Activated CD4-positive, alpha-beta T cell treated with anti-CD3 and anti-CD28 coated beads, Interleukin-2, amount 50 U/mL, for 16 hours (primary cell): ENCODE measurements around the gene MTCH1.
A peak's percentile ranks its signal among the peaks of the same experiment; 100 is the strongest.
"Not testable (repeated sequence)": the region's sequence is repeated elsewhere in the genome, so short reads cannot be mapped to it uniquely, and the experiment has no call there.

Experiments
- DNase-seq: peaks from one replicate; pipeline ENCODE4 v3.0.0-alpha.2; 2020

Gene MTCH1

DNA sequence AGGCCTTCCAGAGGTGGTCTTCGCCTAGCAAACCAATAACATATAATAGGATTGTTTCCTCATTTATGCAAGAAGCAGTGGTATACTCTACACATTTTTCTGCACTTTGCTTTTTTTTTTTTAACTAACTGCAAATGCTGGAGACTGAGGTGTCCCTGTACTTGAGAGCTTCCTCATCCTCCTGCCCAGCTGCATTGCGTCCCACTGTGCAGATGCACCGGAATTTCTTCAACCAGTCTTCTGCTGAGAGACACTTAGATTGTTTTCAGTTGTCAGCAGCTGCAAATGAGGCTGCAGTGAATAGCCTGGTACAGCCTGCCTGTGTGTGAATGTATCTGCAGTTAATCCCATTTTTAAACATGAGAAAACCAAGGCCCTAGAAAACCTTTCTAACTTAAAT, 31.0 kb upstream of the MTCH1 start:
- DNase-seq: no peak

DNA sequence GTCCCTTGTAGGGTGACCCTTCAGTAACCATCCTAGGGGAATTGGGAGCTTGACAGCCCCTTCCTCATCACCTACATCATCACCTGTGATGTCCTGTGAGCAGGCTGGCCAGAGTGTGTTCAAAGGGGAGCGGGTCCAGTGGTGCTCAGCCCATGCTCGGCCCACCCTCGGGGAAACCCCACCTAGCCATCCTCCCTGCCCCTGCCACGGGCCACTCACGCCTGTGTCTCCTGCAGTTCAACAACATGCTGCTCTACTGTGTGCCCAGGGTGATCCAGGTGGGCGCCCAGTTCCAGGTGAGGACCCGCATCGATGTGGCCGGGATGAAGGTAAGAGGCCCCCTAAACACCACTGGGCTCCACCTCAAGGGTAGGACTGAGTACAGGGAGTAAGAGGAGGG, 29.5 kb upstream of the MTCH1 start:
- DNase-seq: no peak

DNA sequence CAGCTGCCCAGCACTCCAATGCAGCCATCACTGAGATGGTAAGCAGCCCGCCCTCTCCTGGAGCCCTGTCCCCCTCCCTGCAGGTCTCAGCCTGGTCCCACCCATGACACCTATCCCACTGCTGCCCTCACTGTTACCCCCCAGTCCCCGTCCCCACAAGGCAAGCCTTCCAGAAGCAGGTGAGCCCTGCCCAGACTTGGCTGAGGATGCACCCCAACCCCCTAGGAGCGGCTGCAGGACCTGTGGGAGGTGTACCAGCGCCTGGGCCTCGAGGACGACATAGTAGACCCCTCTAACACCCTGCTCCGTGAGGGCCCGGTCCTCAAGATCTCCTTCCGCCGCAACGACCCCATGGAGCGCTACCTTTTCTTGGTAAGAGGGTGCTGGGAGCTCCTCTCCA, 28.7 kb upstream of the MTCH1 start:
- no peak for DNase-seq

DNA sequence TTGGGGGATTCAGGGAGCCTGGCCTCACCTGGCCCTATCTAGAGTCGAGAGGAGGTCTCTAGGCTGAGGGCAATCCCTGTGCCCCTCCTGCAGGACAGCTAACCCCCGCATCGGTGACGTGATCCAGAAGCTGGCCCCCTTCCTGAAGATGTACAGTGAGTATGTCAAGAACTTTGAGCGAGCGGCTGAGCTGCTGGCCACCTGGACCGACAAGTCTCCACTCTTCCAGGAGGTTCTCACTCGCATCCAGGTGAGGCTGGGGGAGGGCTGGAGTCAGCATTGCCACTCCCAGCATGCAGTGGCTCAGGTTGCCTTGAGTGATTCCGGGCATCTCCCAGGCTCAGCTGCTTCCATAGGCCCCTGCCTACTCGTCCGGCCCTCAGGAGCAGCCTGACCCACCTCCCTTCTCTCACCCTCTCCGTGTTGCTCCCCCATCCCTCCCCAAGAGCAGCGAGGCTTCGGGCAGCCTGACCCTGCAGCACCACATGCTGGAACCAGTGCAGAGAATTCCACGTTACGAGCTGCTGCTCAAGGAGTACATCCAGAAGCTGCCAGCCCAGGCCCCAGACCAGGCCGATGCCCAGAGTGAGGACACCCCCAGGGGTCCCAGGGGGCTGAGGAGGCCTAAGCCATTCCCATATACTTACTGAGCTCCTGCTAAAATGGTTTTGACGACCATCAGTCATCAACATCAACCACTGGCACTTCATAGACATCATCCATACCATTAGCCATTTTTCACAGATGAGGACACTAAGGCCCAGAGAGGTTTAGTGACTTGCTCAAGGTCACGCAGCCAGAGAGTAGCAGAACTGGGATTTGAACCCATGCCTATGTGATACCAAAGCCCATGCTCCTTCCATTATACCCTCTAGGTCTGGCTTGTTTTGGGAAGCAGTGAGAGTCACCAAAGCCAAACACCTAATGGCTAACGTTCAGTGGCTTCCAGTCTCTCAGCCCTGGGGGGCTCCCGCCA, 27.8 kb upstream of the MTCH1 start:
- DNase-seq: no peak

DNA sequence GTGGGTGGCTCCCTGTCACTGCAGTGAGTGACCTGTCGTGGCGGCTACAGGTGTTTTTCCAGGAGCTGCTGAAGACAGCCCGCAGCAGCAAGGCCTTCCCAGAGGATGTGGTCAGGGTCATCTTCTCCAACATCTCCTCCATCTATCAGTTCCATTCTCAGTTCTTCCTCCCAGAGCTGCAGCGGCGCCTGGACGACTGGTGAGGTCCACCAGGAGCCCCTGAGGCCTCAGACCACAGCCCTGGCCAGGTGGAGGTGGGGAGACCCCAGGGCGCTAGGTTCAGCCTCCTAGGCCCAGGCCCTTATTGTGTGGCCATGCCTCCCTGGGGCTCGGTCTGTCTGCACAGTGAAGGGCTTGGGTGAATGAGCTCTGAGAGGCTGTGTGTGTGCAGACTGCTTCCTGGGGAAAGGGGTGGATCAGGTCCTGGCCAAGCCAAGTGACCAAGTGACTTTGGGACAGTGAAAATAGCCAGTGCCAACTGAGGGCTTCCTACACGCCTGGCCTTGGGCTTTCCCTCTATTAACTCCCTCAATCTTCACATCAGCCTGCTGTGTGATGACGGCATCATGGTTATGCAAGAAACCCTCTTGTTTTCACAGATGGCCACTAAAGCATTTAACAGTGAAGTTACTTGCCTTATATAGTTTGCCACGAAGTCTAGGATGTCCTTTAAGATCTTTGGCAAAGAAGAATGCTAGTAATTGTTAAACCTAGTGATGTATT, 25.8 kb upstream of the MTCH1 start:
- DNase-seq: no peak

DNA sequence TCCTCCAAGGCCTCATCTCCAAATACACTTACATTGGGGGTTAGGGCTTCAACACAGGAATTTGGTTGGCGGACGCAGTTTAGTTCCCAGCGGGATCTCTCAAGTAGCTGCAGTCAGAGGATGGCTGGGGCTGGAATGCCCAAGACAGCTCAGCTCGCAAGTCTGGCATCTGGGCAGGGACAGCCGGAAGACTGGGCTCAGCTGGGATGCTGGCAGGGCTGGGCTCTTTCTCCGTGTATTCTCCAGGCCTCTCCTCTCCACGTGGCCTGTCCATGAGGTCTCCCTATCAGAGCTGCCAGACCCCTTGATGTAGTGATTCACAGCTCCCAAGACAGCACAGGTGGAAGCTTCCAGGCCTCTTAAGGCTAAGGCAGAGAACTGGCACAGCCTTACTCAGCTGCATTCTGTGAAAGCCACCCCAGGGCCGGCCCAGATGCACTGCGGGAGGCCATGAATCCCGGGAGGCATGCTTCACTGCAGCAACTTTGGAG, 24.5 kb upstream of the MTCH1 start:
- DNase-seq: no peak

DNA sequence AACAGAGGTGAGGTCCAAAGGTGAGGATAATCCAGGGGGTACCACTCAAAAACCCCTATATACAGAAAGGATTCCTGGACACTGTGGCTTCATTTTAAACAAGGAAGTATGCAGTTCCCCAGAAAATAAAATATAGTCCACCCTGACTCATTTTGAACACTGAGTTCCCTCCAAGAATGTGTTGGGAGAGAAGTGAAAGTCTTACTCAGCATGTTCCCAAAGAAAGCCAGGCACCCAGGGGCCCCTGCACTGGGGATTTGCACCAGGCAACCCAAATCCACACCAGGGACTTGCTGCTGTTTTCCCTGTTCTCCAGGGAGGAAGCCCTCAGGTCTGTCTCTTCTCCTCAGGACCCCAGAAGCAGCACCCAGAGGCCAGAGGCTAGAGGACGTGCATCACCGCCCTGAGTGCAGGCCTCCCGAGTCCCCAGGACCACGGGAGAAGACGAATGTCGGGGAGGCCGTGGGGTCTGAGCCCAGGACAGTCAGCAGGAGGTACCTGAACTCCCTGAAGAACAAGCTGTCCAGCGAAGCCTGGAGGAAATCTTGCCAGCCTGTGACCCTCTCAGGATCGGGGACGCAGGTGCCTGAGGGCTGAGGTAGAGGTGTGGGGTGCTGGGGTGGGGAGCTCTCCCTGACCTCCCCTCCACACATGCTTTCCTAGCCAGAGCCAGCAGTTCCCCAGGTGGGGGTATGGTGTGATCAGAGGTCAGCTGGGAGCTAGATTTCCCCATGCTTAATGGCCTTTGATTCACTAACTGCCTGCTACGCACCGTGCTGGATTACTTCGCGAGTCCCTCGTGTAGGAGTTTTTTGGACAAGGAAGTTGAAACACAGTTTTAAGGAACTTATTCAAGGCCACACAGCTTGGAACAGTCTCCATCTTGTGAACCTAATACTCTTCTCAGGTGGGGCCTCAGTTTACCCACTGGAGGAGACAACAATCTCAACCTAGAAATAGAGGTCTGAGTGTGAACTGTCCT, 22.8 kb upstream of the MTCH1 start:
- DNase-seq: no peak

DNA sequence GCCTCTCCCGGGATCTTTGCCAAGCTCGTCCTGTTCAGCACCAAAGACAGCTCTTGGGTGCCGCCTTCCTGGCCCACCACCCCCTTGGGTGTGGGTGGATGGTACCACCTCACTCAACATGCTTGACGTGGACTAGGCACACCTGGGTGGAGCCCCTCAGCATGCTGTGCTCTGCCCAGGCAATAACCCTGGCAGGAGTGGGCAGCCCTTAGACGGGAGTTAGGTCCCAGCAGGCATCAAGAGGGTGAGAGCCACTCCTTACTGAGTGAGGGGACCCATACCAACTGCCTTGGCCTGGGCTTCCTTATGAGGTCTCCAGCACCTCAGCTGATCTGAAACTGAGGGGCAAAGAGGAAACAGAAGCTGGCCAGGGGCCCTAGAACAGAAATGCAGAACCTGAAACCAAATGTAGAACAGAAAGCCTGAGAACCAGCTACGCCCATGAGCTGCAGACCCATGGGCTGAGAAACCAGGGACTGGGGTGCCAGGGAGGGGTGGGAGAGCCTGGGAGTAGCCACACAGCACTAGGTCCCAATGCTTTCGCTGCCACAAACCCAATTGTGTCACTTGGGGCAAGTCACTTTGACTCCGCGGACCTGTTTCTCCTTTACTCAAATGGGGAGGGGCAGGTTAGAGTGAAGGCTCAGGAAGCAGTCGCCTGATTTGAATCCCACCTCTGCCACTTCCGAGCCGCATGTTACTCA, 21.5 kb upstream of the MTCH1 start:
- peak; percentile 33 for DNase-seq

DNA sequence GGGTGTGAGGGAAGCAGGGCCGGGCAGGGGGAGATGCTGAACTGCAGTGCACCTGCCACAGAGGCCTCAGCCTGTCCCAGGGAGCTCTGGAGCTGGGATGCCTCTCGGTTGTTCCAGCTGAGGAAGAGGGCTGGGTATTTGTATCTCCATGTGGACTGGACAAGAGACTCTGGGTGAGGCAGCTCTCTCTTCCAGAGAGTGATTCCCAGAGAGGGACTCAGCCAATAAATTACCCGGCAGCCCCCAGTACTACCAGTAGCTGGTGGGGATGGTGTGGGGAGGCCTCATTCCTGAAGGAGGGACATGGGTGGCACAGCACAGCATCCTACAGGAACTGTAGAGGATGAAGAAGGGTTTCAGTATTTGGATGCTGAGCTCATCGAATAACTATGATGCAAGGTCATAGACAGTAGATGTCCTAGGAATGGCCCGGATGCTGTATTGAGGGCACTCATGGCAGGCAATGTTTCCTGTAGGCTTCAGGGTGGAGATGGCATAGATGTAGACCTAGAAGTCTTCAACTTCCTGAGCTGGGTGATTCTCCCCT, 20.9 kb upstream of the MTCH1 start:
- DNase-seq: no peak

DNA sequence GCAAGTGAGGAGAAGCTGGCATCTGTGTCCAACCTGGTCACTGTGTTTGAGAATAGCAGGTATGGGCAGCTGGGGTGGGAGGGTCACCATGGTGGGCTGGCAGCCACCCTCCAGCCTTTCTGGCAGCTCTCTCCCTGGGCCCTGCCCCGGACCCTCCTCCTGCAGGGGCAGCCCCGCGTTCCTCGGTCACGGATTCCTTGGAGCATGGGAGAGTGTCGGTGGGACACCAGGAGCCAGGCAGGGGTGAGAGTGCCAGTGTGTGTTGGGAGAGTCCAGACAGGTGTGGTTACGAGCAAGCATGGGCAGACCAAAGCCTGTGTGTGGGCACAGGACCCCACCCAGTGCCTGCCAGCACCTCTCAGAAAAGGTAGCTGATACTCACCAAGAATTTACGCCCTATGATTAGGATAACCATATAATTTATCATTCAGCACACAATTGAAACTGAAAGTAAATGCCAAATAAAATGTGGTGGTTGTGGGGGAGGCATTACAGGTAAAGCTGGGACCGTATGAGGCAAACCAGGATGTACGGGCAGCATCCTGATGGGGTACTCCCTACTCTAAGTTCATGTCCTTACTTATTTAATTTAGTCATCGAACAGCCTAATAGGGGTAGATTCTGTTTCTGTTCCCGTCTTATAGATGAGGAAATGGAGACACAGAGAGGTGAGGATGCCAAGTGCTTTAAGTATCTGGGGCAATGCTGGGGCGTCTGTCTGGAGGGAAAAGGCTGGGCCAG, 20.0 kb upstream of the MTCH1 start:
- no peak for DNase-seq

DNA sequence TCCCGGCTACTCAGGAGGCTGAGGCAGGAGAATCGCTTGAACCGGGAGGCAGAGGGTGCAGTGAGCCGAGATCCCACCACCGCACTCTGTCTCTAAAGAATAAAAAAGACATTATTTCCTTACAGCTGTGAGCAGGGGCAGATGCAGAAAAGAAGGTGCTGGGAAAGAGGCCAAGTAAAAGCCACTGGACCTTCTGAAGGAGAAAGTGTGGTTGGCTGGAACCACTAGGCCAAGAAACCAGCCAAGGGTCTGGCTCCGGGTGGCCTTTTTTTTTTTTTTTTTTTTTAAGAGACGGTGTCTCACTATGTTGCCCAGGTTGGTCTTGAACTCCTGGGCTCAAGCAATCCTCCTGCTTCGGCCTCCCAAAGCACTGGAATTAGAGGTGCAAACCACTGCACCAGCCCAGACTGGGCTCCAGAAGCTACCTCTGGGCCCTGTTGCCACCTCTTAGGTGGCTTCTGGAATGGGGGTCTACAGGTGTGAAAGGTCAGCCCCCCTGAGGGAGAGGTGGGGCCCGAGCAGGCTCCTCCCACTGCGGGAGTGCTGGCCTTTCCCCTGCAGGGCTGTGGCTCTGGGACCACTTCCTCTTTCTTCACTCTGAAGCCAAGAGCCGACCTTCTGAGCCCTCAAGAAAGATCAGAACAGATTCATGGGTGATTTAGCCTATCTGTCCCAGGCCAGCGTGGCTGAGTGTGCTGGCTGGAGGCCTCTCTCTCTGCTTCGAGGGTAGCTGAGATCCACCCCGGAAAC, 19.2 kb upstream of the MTCH1 start, which contains the start of gene FGD2:
Gene FGD2, plus strand, starts transcription at position 595 of the 750 bp plus-strand sequence. CDS start 163 bp downstream, outside the sequence.
- DNase-seq: no peak

DNA sequence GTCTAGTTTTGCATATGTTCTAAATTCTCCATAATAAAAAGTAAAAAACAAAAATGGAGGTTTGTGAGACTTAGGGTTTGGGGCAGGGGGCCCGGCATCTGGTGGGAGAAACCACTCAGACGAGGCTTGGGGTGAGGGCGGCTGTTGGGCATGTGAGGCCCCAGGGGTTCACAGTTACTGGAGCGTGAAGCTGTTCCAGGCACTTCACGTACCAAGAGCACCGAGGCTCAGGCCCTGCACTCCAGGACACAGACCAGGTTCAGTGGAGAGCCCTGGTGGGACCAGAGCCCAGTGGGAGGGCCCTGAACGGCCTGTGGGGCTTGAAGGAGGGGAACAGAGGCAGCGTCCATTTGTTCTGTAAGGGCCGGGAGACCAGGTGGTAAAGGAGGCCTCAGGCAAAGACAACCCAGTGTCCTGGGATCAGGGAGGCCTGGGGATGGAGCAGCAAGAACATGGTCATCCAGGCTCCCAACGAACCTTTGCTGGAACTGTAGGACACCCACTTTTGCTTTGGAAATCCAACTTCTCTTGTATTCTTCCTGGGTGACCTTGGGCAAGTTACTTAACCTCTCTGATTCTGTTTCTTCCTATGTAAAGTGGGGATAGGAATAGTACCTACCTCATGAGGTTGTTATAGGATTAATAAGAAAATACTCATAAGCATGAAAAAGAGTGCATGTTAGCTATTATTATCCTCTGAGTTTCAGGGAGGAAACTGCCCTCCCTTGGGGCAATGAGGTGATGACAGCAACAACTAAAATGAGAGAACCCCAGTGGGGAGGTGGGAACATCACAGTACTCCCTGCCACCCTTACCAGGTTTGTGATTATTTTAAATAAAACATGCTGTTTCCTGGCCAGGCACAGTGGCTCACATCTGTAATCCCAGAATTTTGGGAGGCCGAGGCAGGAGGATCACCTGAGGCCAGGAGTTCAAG, 18.3 kb upstream of the MTCH1 start:
- no peak for DNase-seq

DNA sequence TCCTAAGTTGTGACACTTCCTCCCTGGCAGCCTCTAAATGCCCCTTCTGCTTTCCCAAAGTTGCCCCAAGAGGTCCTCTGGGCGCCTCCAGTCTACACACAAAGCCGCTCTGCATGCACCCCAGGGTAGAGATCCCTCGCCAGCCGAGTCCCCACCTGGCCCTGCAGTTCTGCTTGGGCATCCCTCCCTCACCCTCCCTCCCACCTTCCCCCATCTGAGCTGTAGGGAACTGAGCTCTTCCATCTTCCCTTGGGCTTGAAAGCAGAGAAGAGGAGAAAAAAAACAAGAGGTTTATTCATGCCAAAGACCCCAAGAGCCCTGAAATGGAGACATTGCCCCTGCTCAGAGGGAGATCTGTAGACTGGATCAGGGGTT, 13.7 kb upstream of the MTCH1 start:
- no peak for DNase-seq

DNA sequence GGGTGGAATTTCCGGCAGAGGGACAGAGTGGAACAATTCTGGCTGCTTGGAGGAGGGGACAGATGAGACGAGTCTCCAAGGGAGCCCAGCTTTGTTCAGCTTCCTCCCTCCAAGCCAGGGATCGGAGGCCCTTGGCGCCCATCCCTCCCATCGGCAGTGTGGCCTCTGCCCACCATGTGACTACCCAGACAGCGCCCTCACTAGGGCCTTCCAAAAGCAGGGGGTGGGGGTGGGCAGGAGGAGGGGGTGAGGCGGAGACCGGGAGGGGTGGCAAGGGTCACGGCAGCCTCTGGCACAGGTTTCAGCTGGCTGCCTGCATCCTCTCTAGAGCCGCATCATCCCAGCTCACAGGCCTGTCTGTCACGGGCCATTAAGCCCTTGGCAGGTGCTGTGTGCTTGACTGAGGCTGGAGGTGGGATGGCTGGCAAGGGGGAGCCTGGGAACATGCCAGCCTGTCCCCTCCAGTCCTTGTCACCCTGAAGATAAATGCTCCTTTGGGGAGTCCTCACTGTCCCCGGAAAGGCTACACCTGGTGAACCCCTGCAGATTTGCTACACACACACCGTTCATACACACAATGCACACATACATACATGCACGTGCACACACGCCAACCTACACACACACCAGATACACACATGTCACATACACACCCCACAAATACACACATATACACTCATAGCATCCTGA, 13.2 kb upstream of the MTCH1 start:
- no peak for DNase-seq

DNA sequence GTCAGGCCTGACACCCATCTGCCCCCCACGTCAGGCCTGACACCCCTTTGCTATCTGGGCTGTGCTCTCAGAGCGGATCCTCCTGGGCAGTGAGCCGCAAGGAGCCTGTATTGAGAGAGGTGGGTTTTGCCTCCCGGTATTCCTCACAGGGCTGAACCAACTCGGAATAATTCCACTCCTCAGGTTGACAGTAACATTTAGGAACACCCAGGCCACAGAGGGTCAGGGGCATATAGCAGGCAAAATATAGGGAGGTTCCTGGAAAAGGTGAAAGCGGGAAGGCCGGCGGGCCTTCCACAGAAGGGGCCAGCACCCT, 12.7 kb upstream of the MTCH1 start:
- no peak for DNase-seq

DNA sequence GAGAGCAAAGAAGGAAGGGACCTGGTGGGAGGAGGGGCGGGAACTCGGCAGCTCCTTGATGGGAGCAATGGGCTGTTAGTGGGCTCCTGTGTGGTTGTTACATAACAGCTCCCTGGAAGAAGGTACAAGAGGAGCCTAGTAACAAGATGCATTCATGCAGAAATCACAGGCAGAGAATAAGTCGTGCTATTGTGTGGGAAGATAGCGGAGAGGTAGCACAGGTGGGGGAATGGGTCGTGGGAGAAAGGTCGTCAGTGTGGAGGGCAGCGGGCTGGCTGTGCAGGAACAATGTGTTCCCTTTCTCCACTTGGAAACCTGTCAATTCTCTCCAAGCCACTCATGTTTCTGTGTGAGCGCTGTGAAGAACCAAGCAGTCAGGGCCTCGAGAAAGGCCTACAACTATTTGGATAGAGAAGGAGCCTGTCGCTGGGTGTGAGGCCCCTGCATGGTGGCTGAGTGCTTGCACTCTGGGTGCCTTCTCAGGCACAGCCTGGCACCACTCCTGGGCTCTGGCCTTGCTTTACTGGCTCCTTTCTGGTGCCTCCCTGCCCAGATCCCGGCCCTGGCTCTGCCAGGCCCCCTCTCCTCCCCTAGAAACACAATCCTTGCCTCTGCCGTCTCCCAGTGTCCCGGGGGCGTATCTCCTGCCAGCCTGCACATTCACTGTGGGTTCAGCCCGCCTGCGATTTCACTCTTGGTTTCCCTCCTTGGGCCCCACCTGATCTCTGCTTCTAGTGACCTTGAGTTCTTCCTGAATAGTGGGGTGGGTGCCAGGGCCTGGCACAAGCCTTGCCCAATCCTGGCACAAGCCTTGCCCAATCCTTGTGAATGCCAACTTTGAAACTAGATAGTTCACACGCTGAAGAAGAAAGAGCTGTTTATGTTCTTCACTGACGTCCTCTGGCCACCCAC, 12.1 kb upstream of the MTCH1 start:
- DNase-seq: no peak

DNA sequence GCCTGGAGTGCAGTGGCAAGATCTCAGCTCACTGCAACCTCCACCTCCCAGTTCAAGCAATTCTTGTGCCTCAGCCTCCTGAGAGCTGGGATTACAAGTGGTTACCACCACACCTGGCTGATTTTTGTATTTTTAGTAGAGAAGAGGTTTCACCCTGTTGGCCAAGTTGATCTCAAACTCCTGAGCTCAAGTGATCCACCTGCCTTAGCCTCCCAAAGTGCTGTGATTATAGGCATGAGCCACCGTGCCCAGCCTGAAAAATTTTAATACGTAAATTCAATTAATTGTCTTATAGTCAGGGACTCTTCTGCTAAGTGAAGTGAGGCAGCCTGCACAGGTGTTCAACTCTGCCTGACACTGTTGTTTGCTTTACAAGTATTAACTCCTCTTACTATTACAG, 4.4 kb upstream of the MTCH1 start:
- DNase-seq: not testable (repeated sequence)
